Activated naive CD8-positive, alpha-beta T cell treated with anti-CD3 and anti-CD28 coated beads, Interleukin-2, amount 10 ng/mL, durations not matched to agents 7 days and 5 days (primary cell): ENCODE data around the gene FAM174B. TPM values are rescaled to one million over a fixed set of nuclear protein-coding genes. Genes with fewer than 3 reads are reported as not detected.

Experiments used
- ATAC-seq: fragments of 150-1000 bp; cut with Tn5 transposase; one replicate; pipeline ENCODE4 v1.10.0; 2021; ENCODE audit warnings: low read depth, moderate library complexity
- POLR2A ChIA-PET: fragments of 350-600 bp; sonication (Branson Sonifier 250); formaldehyde crosslinking; loops from one replicate; lab custom pipeline; 2021; ENCODE audit warnings: antibody characterized with exemption; lab: Charles Lee
- DNase-seq: peaks from one replicate; pipeline ENCODE4 v3.0.0; 2021
- H3K27ac Mint-ChIP-seq: one replicate; pipeline ENCODE4 v1.8.0; 2022; ENCODE audit warnings: mild to moderate bottlenecking, mixed read lengths
- H3K27me3 Mint-ChIP-seq: one replicate; pipeline ENCODE4 v1.8.0; 2022; ENCODE audit warnings: mild to moderate bottlenecking, moderate library complexity, mixed read lengths
- H3K36me3 Mint-ChIP-seq: one replicate; pipeline ENCODE4 v1.8.0; 2021; ENCODE audit warnings: mild to moderate bottlenecking, mixed read lengths
- H3K4me1 Mint-ChIP-seq: one replicate; pipeline ENCODE4 v1.8.0; 2021; ENCODE audit warnings: mixed read lengths
- H3K4me3 Mint-ChIP-seq: one replicate; pipeline ENCODE4 v1.8.0; 2022; ENCODE audit warnings: mild to moderate bottlenecking, moderate library complexity, mixed read lengths
- H3K9me3 Mint-ChIP-seq: one replicate; pipeline ENCODE4 v1.8.0; 2021; ENCODE audit warnings: mixed read lengths
- total RNA-seq, 2 experiments: library from RNA; stranded (reverse); gene quantifications; one replicate each; pipeline ENCODE4 v1.2.3, GENCODE V29; 2021

Gene FAM174B
- total RNA-seq, 2 experiments from 2014 or later, result 1.4 to 1.9 TPM

- POLR2A ChIA-PET, result no interaction called here
- H3K36me3 Mint-ChIP-seq, result no peaks in the 10 kb centered on the region
- DNase-seq (no peak), ATAC-seq (no peak)
- no peak overlapping the region for H3K4me3 Mint-ChIP-seq
- no peaks in the 10 kb centered on the region for H3K9me3 Mint-ChIP-seq
- no peak overlapping the region for H3K27ac Mint-ChIP-seq
- peaks cover 4% of the 10 kb centered on the region for H3K4me1 Mint-ChIP-seq
- no peaks in the 10 kb centered on the region for H3K27me3 Mint-ChIP-seq
Observed at GRCh38 chr15:92629276-92629974, 26.1 kb downstream of the FAM174B start.

- Mint-ChIP-seq H3K4me3 (no peak overlapping the region), H3K36me3 (no peaks in the 10 kb centered on the region), H3K9me3 (no peaks in the 10 kb centered on the region), H3K4me1 (peaks cover 4% of the 10 kb centered on the region), H3K27ac (no peak overlapping the region), H3K27me3 (no peaks in the 10 kb centered on the region)
- DNase-seq (no peak), ATAC-seq (no peak)
- POLR2A ChIA-PET, result no interaction called here
Observed at GRCh38 chr15:92627014-92627413, 28.6 kb downstream of the FAM174B start.

- POLR2A ChIA-PET, result no interaction called here
- Mint-ChIP-seq H3K9me3 (no peaks in the 10 kb centered on the region), H3K27ac (no peak overlapping the region), H3K4me3 (no peak overlapping the region), H3K27me3 (no peaks in the 10 kb centered on the region), H3K4me1 (peaks cover 4% of the 10 kb centered on the region), H3K36me3 (no peaks in the 10 kb centered on the region)
- no peak for DNase-seq
- ATAC-seq, result peak; percentile 23
Observed at GRCh38 chr15:92625251-92625980, 30.2 kb downstream of the FAM174B start.

GRCh38 chr15:92624401-92624991 lies 31.1 kb downstream of the FAM174B start:
- DNase-seq (no peak), ATAC-seq (no peak)
- Mint-ChIP-seq H3K27ac (no peak overlapping the region), H3K4me1 (peaks cover 4% of the 10 kb centered on the region), H3K36me3 (no peaks in the 10 kb centered on the region), H3K4me3 (no peak overlapping the region), H3K27me3 (no peaks in the 10 kb centered on the region), H3K9me3 (no peaks in the 10 kb centered on the region)
- POLR2A ChIA-PET, result no interaction called here

- no peak overlapping the region for H3K4me3 Mint-ChIP-seq
- DNase-seq, result no peak
- no peaks in the 10 kb centered on the region for H3K36me3 Mint-ChIP-seq
- no peak overlapping the region for H3K27ac Mint-ChIP-seq
- no peaks in the 10 kb centered on the region for H3K9me3 Mint-ChIP-seq
- peaks cover 4% of the 10 kb centered on the region for H3K4me1 Mint-ChIP-seq
- POLR2A ChIA-PET, result no interaction called here
- ATAC-seq, result no peak
- no peaks in the 10 kb centered on the region for H3K27me3 Mint-ChIP-seq
Observed at GRCh38 chr15:92623435-92623834, 32.1 kb downstream of the FAM174B start.

- POLR2A ChIA-PET, result no interaction called here
- Mint-ChIP-seq H3K27ac (no peak overlapping the region), H3K4me3 (no peak overlapping the region)
Observed at GRCh38 chr15:92621972-92622533, 33.5 kb downstream of the FAM174B start.

GRCh38 chr15:92620991-92621390 lies 34.6 kb downstream of the FAM174B start:
- ATAC-seq, result no peak
- Mint-ChIP-seq H3K27me3 (no peaks in the 10 kb centered on the region), H3K9me3 (no peaks in the 10 kb centered on the region), H3K4me1 (peaks cover 4% of the 10 kb centered on the region), H3K4me3 (no peak overlapping the region), H3K36me3 (no peaks in the 10 kb centered on the region), H3K27ac (no peak overlapping the region)
- no peak for DNase-seq
- POLR2A ChIA-PET, result no interaction called here

More at GRCh38 chr15:92621972-92622533, 33.5 kb downstream of the FAM174B start:
- H3K36me3 Mint-ChIP-seq, result no peaks in the 10 kb centered on the region
- no peaks in the 10 kb centered on the region for H3K27me3 Mint-ChIP-seq
- no peak for DNase-seq
- ATAC-seq, result no peak
- H3K9me3 Mint-ChIP-seq, result no peaks in the 10 kb centered on the region
- peaks cover 4% of the 10 kb centered on the region for H3K4me1 Mint-ChIP-seq

- Mint-ChIP-seq H3K4me1 (peaks cover 2% of the 10 kb centered on the region), H3K27me3 (no peaks in the 10 kb centered on the region), H3K27ac (no peak overlapping the region), H3K9me3 (no peaks in the 10 kb centered on the region), H3K36me3 (no peaks in the 10 kb centered on the region), H3K4me3 (no peak overlapping the region)
- DNase-seq, result no peak
- ATAC-seq, result no peak
- POLR2A ChIA-PET, result no interaction called here
Observed at GRCh38 chr15:92619145-92620101, 36.2 kb downstream of the FAM174B start.

- Mint-ChIP-seq H3K27ac (no peak overlapping the region), H3K9me3 (no peaks in the 10 kb centered on the region), H3K4me3 (no peak overlapping the region), H3K4me1 (peaks cover 4% of the 10 kb centered on the region), H3K27me3 (no peaks in the 10 kb centered on the region), H3K36me3 (no peaks in the 10 kb centered on the region)
- ATAC-seq (no peak), DNase-seq (no peak)
- POLR2A ChIA-PET, result no interaction called here
Observed at GRCh38 chr15:92617549-92618520, 37.7 kb downstream of the FAM174B start.

- Mint-ChIP-seq H3K27me3 (no peaks in the 10 kb centered on the region), H3K9me3 (no peaks in the 10 kb centered on the region), H3K4me1 (peaks cover 4% of the 10 kb centered on the region), H3K36me3 (no peaks in the 10 kb centered on the region), H3K27ac (no peak overlapping the region), H3K4me3 (no peak overlapping the region)
- DNase-seq (no peak), ATAC-seq (no peak)
- POLR2A ChIA-PET, result no interaction called here
Observed at GRCh38 chr15:92616621-92617548, 38.7 kb downstream of the FAM174B start.
